Epithelial cell of proximal tubule (primary cell): Measurements from ENCODE around the gene TRIM9. TPM values are rescaled to one million over a fixed set of nuclear protein-coding genes. Genes with fewer than 3 reads are reported as not detected.

Experiments
- DNase-seq: peaks from one replicate; pipeline ENCODE4 v3.0.0-alpha.2; 2011; ENCODE audit warnings: low read depth
- H3K4me3 ChIP-seq: 2 replicates; pipeline ENCODE4 v1.5.1; 2011; ENCODE audit warnings: low read depth, mild to moderate bottlenecking, low read length
- total RNA-seq: library from RNA; depleted of rRNA; stranded (reverse); fragments of >200 nt; gene quantifications from 2 replicates; pipeline ENCODE4 v1.2.3, GENCODE V29; 2015
- TF ChIP-seq, protein P1 (sequence below): conservative IDR thresholded peaks from 2 replicates; pipeline ENCODE4 v1.5.1; 2012; ENCODE audit warnings: low read depth, mild to moderate bottlenecking, low read length

The TRIM9 gene
- total RNA-seq, 1 donor from 2014 or later = 0.69 TPM

DNA sequence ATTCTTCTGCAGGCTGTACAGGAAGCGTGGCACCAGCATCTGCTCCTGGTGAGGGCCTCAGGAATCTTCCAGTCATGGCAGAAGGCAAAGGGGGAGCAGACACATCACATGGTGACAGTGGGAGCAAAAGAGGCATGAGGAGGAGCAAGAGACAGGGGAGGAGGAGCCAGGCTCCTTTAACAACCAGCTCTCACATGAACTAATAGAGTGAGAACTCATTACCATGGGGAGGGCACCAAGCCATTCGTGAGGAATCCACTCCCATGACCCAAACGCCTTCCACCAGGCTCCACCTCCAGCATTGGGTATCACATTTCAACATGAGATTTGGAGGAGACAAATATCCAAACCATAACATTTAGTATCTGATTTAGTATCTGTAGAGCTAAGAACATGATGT lies 14.7 kb upstream of the TRIM9 start:
- TF ChIP-seq, protein P1, sequence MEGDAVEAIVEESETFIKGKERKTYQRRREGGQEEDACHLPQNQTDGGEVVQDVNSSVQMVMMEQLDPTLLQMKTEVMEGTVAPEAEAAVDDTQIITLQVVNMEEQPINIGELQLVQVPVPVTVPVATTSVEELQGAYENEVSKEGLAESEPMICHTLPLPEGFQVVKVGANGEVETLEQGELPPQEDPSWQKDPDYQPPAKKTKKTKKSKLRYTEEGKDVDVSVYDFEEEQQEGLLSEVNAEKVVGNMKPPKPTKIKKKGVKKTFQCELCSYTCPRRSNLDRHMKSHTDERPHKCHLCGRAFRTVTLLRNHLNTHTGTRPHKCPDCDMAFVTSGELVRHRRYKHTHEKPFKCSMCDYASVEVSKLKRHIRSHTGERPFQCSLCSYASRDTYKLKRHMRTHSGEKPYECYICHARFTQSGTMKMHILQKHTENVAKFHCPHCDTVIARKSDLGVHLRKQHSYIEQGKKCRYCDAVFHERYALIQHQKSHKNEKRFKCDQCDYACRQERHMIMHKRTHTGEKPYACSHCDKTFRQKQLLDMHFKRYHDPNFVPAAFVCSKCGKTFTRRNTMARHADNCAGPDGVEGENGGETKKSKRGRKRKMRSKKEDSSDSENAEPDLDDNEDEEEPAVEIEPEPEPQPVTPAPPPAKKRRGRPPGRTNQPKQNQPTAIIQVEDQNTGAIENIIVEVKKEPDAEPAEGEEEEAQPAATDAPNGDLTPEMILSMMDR = no peak

DNA sequence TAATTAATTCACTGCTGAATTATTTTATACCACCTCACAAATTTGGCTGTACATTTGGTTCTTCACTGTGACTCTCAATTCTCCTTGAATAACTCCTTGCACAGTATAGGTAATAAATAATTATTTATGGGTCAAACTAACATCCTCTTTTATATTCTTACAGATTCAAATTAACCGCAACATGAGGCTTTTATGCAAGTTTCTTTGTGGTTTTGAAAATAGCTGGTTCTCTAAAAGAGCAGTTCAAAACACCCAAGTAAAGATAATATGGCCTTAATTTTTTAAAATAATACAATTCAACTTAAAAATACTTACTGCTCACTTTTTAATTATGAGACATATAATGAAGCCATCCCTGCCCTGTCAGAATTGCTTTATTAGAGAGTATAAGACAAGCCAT lies 12.9 kb upstream of the TRIM9 start:
- TF ChIP-seq, protein P1 = no peak
- no peak for DNase-seq
- H3K4me3 ChIP-seq = no peak overlapping the region

More for the DNA sequence above, 14.7 kb upstream of the TRIM9 start:
- no peak overlapping the region for H3K4me3 ChIP-seq
- DNase-seq = no peak

DNA sequence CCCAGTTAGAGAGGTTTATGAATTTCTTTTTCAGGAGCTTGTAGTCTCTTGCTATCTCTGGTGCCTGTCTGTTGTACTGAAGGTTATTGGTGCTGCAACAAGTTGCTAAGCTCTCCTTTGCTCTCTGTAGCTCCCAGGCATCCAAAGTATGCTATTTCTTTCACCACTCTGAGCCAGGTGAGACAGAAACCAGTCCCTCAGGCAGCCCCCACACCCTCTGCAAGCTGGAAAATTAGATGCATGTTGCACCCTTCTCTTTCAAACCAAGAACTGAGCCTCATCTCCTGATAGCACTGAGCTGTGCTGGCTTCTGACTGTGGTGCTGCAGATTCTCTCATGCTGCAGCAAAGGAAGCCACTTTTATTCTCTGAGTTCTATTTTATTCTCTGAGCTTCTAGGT lies 9.6 kb upstream of the TRIM9 start:
- DNase-seq = no peak
- H3K4me3 ChIP-seq = no peak overlapping the region
- TF ChIP-seq, protein P1 = no peak

DNA sequence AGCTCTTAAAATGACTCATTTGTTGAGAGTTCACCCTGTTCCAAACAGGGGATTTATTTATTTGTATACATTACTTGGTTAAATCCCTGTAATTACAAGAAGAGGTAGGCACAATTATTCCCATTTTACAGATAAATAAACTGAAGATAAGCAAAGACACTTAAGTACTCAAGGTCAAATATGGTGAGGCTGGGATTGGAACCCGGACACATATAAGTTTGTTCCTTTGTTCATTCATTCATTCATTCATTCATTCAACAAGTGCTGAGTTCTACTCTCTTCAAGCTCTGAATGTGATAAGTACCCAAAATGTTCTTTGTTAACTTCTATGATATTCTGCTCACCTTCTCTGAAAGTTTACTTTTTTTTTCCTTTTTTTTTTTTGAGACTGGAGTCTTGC lies 2.4 kb upstream of the TRIM9 start:
- no peak overlapping the region for H3K4me3 ChIP-seq
- TF ChIP-seq, protein P1 = no peak
- DNase-seq = no peak

DNA sequence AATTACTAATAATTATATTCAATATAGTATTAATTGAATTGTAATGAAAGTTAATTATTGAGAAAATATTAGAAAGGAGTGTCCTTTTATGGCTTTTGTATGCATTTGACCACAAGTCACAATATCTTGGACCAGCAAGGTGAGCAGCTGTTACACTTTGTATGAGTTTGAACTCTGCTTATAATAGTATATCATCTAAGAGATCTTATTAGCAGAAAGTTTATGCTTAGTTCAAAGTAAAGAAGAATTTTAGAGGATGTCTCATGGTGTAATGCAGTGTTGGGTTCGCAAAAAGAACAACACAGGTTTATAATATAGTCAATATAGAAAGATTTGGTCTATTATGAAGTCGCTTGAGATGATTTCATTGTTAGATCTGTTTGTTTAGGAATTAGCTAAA lies 2.0 kb upstream of the TRIM9 start:
- no peak overlapping the region for H3K4me3 ChIP-seq
- TF ChIP-seq, protein P1 = no peak
- DNase-seq = no peak

DNA sequence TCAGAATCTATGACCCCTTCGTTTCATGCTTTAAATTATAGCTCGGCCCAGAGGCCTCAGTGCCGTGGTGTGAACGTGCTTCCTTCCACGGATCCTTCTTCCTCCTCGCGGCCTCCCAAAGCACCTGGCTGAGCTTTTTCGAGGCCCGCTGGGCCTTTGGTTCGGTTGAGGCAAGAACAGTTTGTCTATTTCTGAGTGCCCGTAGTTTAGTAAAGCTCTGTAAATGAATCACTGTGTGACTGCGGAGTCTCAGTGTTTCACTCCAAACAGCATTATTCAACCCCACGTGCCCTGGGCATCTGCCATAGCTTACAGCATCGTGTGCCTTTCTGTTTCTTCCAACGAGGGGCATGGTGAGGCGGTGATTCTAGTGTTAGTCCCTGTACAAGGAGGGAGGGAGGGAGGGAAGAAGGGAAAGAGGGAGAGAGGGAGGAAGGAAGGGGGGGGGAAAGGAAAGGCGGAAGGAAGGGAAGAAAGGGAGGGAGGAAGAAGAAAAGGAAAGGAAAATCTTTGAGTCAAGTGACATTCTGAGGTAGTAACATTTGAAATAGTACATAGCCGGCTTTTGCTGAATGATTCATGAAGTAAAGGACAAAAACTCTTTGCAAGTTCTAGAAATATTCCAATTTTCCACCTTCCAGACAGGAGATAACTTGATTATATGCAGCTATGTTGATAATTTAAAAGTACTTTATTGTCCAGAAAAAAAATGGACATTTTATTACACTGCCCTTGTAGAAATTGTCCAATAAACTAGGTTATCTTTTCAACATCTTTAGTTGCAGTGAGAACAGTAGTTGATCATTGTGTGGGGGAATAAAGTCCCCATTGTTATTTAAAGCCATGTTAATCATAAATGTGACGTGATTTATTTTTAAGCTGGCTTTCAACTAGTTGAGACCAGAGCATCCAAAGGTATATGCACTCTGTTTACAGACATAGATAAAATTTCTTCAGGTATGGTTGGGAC lies 1.2 kb upstream of the TRIM9 start:
- TF ChIP-seq, protein P1 = no peak
- peak overlapping the region; percentile 69 for H3K4me3 ChIP-seq
- DNase-seq = peak; percentile 76

DNA sequence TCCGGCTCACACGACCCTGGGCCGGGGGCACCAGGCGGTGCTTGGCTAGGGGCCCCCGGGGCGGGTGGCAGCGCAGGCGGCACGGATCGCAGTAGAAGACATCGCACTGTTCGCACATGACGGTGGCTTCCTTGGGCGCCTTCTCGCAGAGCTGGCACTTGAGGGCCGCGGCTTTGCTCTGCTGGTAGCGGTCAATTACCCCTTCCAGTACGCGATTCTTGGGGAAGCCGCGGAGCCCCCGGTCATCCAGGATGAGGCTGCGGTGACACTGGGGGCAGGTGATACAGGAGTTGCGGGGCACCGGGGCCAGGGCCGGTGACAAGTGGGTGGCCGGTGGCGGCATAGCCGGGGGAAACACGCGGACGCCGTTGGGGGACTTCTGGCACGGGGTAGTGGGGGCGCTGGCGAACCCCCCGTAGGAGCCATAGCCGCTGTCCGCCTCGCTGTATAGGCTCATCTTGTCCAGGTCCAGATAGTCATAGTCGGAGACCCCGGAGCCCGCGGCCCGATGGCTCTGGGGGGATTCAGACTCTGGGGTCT lies 553 bp downstream of the TRIM9 start:
- H3K4me3 ChIP-seq = peak overlapping the region; percentile 69
- TF ChIP-seq, protein P1 = no peak
- DNase-seq = no peak
